ENCODE measurements around the gene IKBIP.
"Not testable (repeated sequence)": the region's sequence is repeated elsewhere in the genome, so short reads cannot be mapped to it uniquely, and the experiment has no call there.

IKBIP gene

DNA sequence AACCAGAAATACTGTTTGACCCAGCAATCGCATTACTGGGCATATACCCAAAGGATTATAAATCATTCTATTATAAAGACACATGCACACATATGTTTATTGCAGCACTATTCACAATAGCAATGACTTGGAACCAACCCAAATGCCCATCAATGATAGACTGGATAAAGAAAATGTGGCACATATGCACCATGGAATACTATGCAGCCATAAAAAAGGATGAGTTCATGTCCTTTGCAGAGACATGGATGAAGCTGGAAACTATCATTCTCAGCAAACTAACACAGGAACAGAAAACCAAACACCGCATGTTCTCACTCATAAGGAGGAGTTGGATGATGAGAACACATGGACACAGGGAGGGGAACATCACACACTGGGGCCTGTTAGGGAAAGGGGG, 67.8 kb downstream of the IKBIP start:
- DNase-seq (ENCODE audit: low read depth): not testable (repeated sequence)

DNA sequence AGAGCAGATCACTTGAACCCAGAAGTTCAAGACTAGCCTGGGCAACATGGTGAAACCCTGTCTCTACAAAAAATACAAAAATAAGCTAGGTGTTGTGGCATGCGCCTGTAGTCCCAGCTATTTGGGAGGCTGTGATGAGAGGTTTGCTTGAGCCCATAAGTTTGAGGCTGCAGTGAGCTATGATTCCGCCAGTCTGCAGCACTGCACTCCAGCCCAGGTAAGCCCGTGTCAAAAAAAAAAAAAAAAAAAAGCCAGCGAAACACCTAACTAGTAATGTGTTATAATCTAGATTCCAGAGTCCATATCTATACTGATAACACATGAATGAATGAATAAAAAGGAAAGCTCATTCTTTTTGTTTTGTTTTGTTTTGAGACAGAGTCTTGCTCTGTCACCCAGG, 69.6 kb downstream of the IKBIP start:
- DNase-seq (ENCODE audit: low read depth): no peak
